Lung (tissue), 12 donors: ENCODE measurements around the gene NQO1. TPM values are rescaled to one million over a fixed set of nuclear protein-coding genes. Genes with fewer than 3 reads are reported as not detected.

Source experiments
- ATAC-seq: fragments of 200-7000 bp; cut with Tn5 transposase; one replicate; pipeline ENCODE4 v1.9.1; 2020; ENCODE audit warnings: moderate number of reproducible peaks; ENCODE audit not compliant: insufficient read depth, low FRiP score
- DNase-seq, 3 donors: peaks; one replicate each; pipeline ENCODE4 v3.0.0-alpha.2; 2013 to 2017
- H3K27ac ChIP-seq, 2 donors: one replicate each; pipeline ENCODE4 v1.5.1; 2013; ENCODE audit warnings: mild to moderate bottlenecking in 2 of 2, moderate library complexity in 2 of 2, control low read depth in 1 of 2, inconsistent platforms in 1 of 2, low read depth in 1 of 2, low read length in 1 of 2
- H3K27me3 ChIP-seq, 3 donors: one replicate each; pipeline ENCODE4 v1.5.1; 2013; ENCODE audit warnings: low read length in 2 of 3; ENCODE audit not compliant: control insufficient read depth in 3 of 3, insufficient read depth in 3 of 3
- H3K36me3 ChIP-seq, 4 donors: one replicate each; pipeline ENCODE4 v1.5.1; 2013; ENCODE audit warnings: low read length in 4 of 4, mild to moderate bottlenecking in 1 of 4, moderate library complexity in 1 of 4; ENCODE audit not compliant: control insufficient read depth in 4 of 4, insufficient read depth in 4 of 4
- H3K4me1 ChIP-seq, 5 donors: one replicate each; pipeline ENCODE4 v1.5.1; 2013; ENCODE audit warnings: low read length in 5 of 5, mild to moderate bottlenecking in 2 of 5, moderate library complexity in 1 of 5; ENCODE audit not compliant: control insufficient read depth in 5 of 5, insufficient read depth in 5 of 5
- H3K4me3 ChIP-seq: one replicate; pipeline ENCODE4 v1.5.1; 2013; ENCODE audit warnings: mild to moderate bottlenecking, control low read depth, moderate library complexity
- H3K9ac ChIP-seq, 2 donors: one replicate each; pipeline ENCODE4 v1.5.1; 2013; ENCODE audit warnings: low read length in 2 of 2, control low read depth in 1 of 2; ENCODE audit not compliant: insufficient read depth in 1 of 2
- H3K9me3 ChIP-seq, 4 donors: one replicate each; pipeline ENCODE4 v1.5.1; 2013; ENCODE audit warnings: low read length in 3 of 4, mild to moderate bottlenecking in 1 of 4, moderate library complexity in 1 of 4; ENCODE audit not compliant: control insufficient read depth in 4 of 4, insufficient read depth in 3 of 4
- WGBS, 2 donors: extraction: QIAGEN DNeasy Blood & Tissue Kit; methylation state at CpG; one replicate each; pipeline ENCODE4 v1.1.7; 2013; 5-methylcytosine and 5-hydroxymethylcytosine counted together
- polyA plus RNA-seq, 2 donors: library from polyadenylated mRNA; stranded (reverse); fragments of 200-250 nt; gene quantifications; one replicate each; pipeline ENCODE4 v1.2.1, GENCODE V29; 2013
- total RNA-seq, 2 donors: library from RNA; depleted of rRNA in 1 of 2; stranded (reverse); fragments of >200 nt in 1 of 2; gene quantifications; one replicate each; pipeline ENCODE4 v1.2.1, GENCODE V29; 2014 to 2021
- TF ChIP-seq, protein P1 (sequence below): IDR thresholded peaks from 2 replicates; pipeline ENCODE4 v1.5.1; 2012; ENCODE audit warnings: mild to moderate bottlenecking; ENCODE audit errors: control extremely low read depth, extremely low read depth
- donor health status: control.
- donor health status: control.
- donor health status: Bipolar disorder and iron deficiency.
- donor health status: healthy.
- donor health status: DM: yes; HTN: yes; CAD: no.

The NQO1 gene
- total and polyA plus RNA-seq, 4 donors = 15.2 to 109 (median 44.9) TPM

DNA sequence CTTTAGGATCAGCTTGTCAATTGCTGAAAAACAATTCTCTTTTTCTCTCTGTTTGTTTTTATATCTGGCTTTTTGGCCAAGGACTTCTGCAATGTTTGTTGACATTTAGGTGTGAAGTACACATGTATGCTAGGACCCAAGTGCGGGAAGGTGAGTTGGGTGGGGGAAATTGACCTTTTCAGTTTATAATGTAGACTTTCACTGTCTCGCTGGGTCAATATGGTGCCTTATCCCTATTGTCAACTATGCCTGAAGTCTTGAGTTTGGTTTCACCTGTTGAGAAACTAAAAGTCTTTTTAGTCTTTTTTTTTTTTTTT, 45.2 kb upstream of the NQO1 start:
- peaks cover 0 to 6% (median 0%) of the 10 kb centered on the region in 5 donors for H3K4me1 ChIP-seq

DNA sequence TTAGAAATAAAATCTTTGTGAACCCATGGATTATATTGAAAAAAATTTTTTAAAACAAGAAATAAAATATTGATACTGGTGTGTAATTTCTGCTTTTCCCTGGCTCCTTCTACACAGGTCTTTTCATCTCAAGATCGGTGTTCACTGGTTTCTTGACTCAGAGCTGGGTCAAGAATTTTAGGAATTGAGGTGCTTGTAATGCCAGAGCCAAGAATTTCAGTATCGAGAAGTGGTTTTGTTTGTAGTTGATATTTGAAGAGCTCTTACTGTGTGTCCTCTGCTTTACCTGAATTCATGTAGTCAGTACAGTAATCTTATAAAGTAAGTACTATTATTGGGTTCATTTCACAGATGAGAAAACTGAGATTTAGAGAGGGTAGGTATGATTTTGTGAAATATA, 43.0 kb upstream of the NQO1 start:
- DNase-seq (peak in 2 of 3 donors; percentile 28 to 64), ATAC-seq (peak; percentile 9)
- peaks cover 0 to 8% (median 0%) of the 10 kb centered on the region in 5 donors for H3K4me1 ChIP-seq
- H3K9ac ChIP-seq = no peak overlapping the region
- no peaks in the 10 kb centered on the region for H3K27me3 ChIP-seq
- peaks cover 0 to 3% (median 0%) of the 10 kb centered on the region in 4 donors for H3K36me3 ChIP-seq
- WGBS, 2 donors = 36 to 45% methylated on average over 2 of the region's 2 CpGs
- H3K4me3 ChIP-seq = no peak overlapping the region
- H3K27ac ChIP-seq = no peak overlapping the region
- TF ChIP-seq, protein P1, sequence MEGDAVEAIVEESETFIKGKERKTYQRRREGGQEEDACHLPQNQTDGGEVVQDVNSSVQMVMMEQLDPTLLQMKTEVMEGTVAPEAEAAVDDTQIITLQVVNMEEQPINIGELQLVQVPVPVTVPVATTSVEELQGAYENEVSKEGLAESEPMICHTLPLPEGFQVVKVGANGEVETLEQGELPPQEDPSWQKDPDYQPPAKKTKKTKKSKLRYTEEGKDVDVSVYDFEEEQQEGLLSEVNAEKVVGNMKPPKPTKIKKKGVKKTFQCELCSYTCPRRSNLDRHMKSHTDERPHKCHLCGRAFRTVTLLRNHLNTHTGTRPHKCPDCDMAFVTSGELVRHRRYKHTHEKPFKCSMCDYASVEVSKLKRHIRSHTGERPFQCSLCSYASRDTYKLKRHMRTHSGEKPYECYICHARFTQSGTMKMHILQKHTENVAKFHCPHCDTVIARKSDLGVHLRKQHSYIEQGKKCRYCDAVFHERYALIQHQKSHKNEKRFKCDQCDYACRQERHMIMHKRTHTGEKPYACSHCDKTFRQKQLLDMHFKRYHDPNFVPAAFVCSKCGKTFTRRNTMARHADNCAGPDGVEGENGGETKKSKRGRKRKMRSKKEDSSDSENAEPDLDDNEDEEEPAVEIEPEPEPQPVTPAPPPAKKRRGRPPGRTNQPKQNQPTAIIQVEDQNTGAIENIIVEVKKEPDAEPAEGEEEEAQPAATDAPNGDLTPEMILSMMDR = no peak
- H3K9me3 ChIP-seq = no peaks in the 10 kb centered on the region

More for the DNA sequence above, 45.2 kb upstream of the NQO1 start:
- no peak for ATAC-seq
- H3K27me3 ChIP-seq = no peaks in the 10 kb centered on the region
- DNase-seq = no peak
- H3K9me3 ChIP-seq = peaks cover 0 to 6% (median 0%) of the 10 kb centered on the region in 4 donors
- TF ChIP-seq, protein P1 = no peak
- H3K36me3 ChIP-seq = no peaks in the 10 kb centered on the region
- H3K27ac ChIP-seq = no peak overlapping the region
- H3K9ac ChIP-seq = no peak overlapping the region
- H3K4me3 ChIP-seq = no peak overlapping the region
- WGBS, 2 donors = 74 to 90% methylated on average over 2 of the region's 2 CpGs

DNA sequence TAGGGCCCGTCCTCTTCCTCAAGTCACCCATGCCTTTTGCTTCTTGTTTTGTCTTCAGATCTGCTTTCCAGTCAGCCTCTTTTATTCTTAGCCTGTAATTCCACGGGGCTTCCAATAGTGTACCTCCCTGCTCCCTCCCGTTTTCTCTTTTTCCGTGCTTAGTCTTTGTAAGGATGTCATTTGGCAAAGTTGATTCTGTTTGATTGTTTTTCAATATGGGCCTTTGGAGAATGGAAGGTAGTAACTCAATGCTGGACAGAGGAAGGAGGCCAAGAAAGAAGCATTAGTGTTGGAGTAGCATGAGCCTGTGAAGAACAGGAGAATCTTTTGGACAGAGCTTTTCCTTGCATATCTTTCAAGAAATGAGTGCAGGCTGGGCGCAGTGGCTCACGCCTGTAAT, 42.3 kb upstream of the NQO1 start:
- H3K9me3 ChIP-seq = no peaks in the 10 kb centered on the region
- TF ChIP-seq, protein P1 = no peak
- peaks cover 0 to 3% (median 0%) of the 10 kb centered on the region in 4 donors for H3K36me3 ChIP-seq
- H3K27me3 ChIP-seq = no peaks in the 10 kb centered on the region
- H3K4me3 ChIP-seq = no peak overlapping the region
- peaks cover 0 to 8% (median 1%) of the 10 kb centered on the region in 5 donors for H3K4me1 ChIP-seq
- no peak overlapping the region for H3K9ac ChIP-seq
- 77 to 80% methylated on average over 6 of the region's 6 CpGs for WGBS, 2 donors
- no peak overlapping the region for H3K27ac ChIP-seq
- DNase-seq (no peak), ATAC-seq (no peak)
